NB4 (cell line): ENCODE results near the gene FBXO28.

Experiments used
- MYC ChIP-seq: IDR thresholded peaks from 2 replicates; pipeline ENCODE4 v1.6.1; 2011; ENCODE audit warnings: low read depth, low read length
- POLR2A ChIP-seq: IDR thresholded peaks from 2 replicates; pipeline ENCODE4 v1.6.1; 2011; ENCODE audit warnings: mild to moderate bottlenecking; ENCODE audit not compliant: insufficient read length; ENCODE audit errors: extremely low read depth
- TF ChIP-seq, protein P1 (sequence below): IDR thresholded peaks from one replicate; pipeline ENCODE4 v1.5.1; 2012; ENCODE audit warnings: low read depth, low read length

DNA sequence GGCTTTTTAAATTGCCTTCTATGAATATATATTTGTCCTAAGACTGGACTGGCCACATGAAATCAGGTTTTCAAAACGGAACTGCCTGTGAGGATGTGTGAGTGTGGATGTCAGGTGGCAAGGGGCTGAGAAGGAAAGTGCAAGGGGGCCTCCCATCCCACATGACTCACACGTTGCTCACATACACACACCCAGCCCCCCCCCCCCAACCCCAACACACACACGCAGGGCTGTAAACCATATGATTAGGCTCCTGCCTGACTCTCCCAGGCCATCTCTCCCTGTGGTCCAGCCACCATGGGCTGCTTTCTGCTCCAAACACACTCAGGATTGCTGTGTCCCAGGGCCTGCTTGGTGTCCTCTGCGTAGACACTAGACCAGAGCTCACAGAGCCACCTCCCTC lies 91.5 kb downstream of the FBXO28 start:
- TF ChIP-seq, protein P1, sequence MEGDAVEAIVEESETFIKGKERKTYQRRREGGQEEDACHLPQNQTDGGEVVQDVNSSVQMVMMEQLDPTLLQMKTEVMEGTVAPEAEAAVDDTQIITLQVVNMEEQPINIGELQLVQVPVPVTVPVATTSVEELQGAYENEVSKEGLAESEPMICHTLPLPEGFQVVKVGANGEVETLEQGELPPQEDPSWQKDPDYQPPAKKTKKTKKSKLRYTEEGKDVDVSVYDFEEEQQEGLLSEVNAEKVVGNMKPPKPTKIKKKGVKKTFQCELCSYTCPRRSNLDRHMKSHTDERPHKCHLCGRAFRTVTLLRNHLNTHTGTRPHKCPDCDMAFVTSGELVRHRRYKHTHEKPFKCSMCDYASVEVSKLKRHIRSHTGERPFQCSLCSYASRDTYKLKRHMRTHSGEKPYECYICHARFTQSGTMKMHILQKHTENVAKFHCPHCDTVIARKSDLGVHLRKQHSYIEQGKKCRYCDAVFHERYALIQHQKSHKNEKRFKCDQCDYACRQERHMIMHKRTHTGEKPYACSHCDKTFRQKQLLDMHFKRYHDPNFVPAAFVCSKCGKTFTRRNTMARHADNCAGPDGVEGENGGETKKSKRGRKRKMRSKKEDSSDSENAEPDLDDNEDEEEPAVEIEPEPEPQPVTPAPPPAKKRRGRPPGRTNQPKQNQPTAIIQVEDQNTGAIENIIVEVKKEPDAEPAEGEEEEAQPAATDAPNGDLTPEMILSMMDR: no peak
- no peak for TF ChIP-seq POLR2A
- TF ChIP-seq MYC: no peak
